Effector memory CD4-positive, alpha-beta T cell (primary cell): ENCODE data around the gene ADAM22.

Experiments
- DNase-seq, 3 donors: peaks; one replicate each; pipeline ENCODE4 v3.0.0-alpha.2; 2020
- H3K27ac ChIP-seq: 2 replicates; pipeline ENCODE4 v1.7.0; 2013; ENCODE audit warnings: mild to moderate bottlenecking, low read length, moderate library complexity; ENCODE audit not compliant: insufficient read depth, poor library complexity, severe bottlenecking
- H3K27me3 ChIP-seq: replicated peaks from 2 replicates; pipeline ENCODE4 v1.7.0; 2013; ENCODE audit warnings: mild to moderate bottlenecking, low read length; ENCODE audit not compliant: insufficient read depth, control insufficient read depth, poor library complexity, severe bottlenecking
- H3K36me3 ChIP-seq: 2 replicates; pipeline ENCODE4 v1.7.0; 2013; ENCODE audit warnings: mild to moderate bottlenecking, low read length, moderate library complexity; ENCODE audit not compliant: control insufficient read depth, insufficient read depth
- H3K4me1 ChIP-seq: 2 replicates; pipeline ENCODE4 v1.7.0; 2013; ENCODE audit warnings: low read length, mild to moderate bottlenecking; ENCODE audit not compliant: control insufficient read depth, insufficient read depth, poor library complexity, severe bottlenecking
- H3K4me3 ChIP-seq: 2 replicates; pipeline ENCODE4 v1.7.0; 2013; ENCODE audit warnings: low read length, low read depth, mild to moderate bottlenecking; ENCODE audit not compliant: insufficient read depth, poor library complexity, severe bottlenecking
- H3K9me3 ChIP-seq: 2 replicates; pipeline ENCODE4 v1.7.0; 2013; ENCODE audit warnings: mild to moderate bottlenecking, low read length, moderate library complexity; ENCODE audit not compliant: control insufficient read depth

Gene ADAM22

GRCh38 chr7:88200789-88201188 lies 266.7 kb downstream of the ADAM22 start:
- Histone ChIP-seq H3K4me1 (no peaks in the 10 kb centered on the region), H3K4me3 (no peak overlapping the region), H3K27ac (no peak overlapping the region), H3K36me3 (peaks cover 15% of the 10 kb centered on the region), H3K9me3 (no peaks in the 10 kb centered on the region), H3K27me3 (no peaks in the 10 kb centered on the region)
- no peak for DNase-seq

GRCh38 chr7:88201305-88201704 lies 267.3 kb downstream of the ADAM22 start:
- no peak overlapping the region for H3K27ac ChIP-seq
- H3K4me1 ChIP-seq: no peaks in the 10 kb centered on the region
- peaks cover 20% of the 10 kb centered on the region for H3K36me3 ChIP-seq
- H3K9me3 ChIP-seq: no peaks in the 10 kb centered on the region
- no peaks in the 10 kb centered on the region for H3K27me3 ChIP-seq
- no peak overlapping the region for H3K4me3 ChIP-seq
- DNase-seq: no peak

- H3K9me3 ChIP-seq: no peaks in the 10 kb centered on the region
- H3K4me3 ChIP-seq: no peak overlapping the region
- H3K4me1 ChIP-seq: no peaks in the 10 kb centered on the region
- H3K27me3 ChIP-seq: no peaks in the 10 kb centered on the region
- peaks cover 27% of the 10 kb centered on the region for H3K36me3 ChIP-seq
- DNase-seq: no peak
- H3K27ac ChIP-seq: no peak overlapping the region
These were observed 268.2 kb downstream of the ADAM22 start for GRCh38 chr7:88202278-88202677.

GRCh38 chr7:88202799-88203198 lies 268.7 kb downstream of the ADAM22 start:
- no peak for DNase-seq
- no peak overlapping the region for H3K27ac ChIP-seq

GRCh38 chr7:88203401-88203800 lies 269.4 kb downstream of the ADAM22 start:
- no peaks in the 10 kb centered on the region for H3K27me3 ChIP-seq
- no peaks in the 10 kb centered on the region for H3K4me1 ChIP-seq
- DNase-seq: no peak
- no peak overlapping the region for H3K4me3 ChIP-seq
- H3K36me3 ChIP-seq: peaks cover 38% of the 10 kb centered on the region
- H3K27ac ChIP-seq: no peak overlapping the region
- H3K9me3 ChIP-seq: no peaks in the 10 kb centered on the region

More at GRCh38 chr7:88202799-88203198, 268.7 kb downstream of the ADAM22 start:
- Histone ChIP-seq H3K36me3 (peaks cover 32% of the 10 kb centered on the region), H3K9me3 (no peaks in the 10 kb centered on the region), H3K27me3 (no peaks in the 10 kb centered on the region), H3K4me1 (no peaks in the 10 kb centered on the region), H3K4me3 (no peak overlapping the region)

GRCh38 chr7:88204525-88205110 lies 270.6 kb downstream of the ADAM22 start:
- Histone ChIP-seq H3K4me3 (no peak overlapping the region), H3K27ac (no peak overlapping the region), H3K4me1 (no peaks in the 10 kb centered on the region), H3K9me3 (no peaks in the 10 kb centered on the region), H3K27me3 (no peaks in the 10 kb centered on the region), H3K36me3 (peaks cover 50% of the 10 kb centered on the region)
- no peak for DNase-seq

GRCh38 chr7:88205179-88205578 lies 271.1 kb downstream of the ADAM22 start:
- Histone ChIP-seq H3K9me3 (no peaks in the 10 kb centered on the region), H3K4me3 (no peak overlapping the region), H3K36me3 (peaks cover 55% of the 10 kb centered on the region), H3K27me3 (no peaks in the 10 kb centered on the region), H3K4me1 (no peaks in the 10 kb centered on the region), H3K27ac (no peak overlapping the region)
- DNase-seq: no peak

- H3K9me3 ChIP-seq: no peaks in the 10 kb centered on the region
- H3K4me1 ChIP-seq: no peaks in the 10 kb centered on the region
- peaks cover 55% of the 10 kb centered on the region for H3K36me3 ChIP-seq
- DNase-seq: no peak
- no peaks in the 10 kb centered on the region for H3K27me3 ChIP-seq
- no peak overlapping the region for H3K4me3 ChIP-seq
- no peak overlapping the region for H3K27ac ChIP-seq
These were observed 272.2 kb downstream of the ADAM22 start for GRCh38 chr7:88206254-88206653.

- no peak for DNase-seq
- Histone ChIP-seq H3K9me3 (no peaks in the 10 kb centered on the region), H3K36me3 (peaks cover 66% of the 10 kb centered on the region), H3K4me3 (no peak overlapping the region), H3K4me1 (no peaks in the 10 kb centered on the region), H3K27ac (no peak overlapping the region), H3K27me3 (no peaks in the 10 kb centered on the region)
These were observed 274.5 kb downstream of the ADAM22 start for GRCh38 chr7:88208521-88208920.

- H3K36me3 ChIP-seq: peaks cover 51% of the 10 kb centered on the region
- H3K4me1 ChIP-seq: peaks cover 5% of the 10 kb centered on the region
- no peak overlapping the region for H3K4me3 ChIP-seq
- no peak overlapping the region for H3K27ac ChIP-seq
- no peak for DNase-seq
- H3K27me3 ChIP-seq: no peaks in the 10 kb centered on the region
- no peaks in the 10 kb centered on the region for H3K9me3 ChIP-seq
These were observed 278.9 kb downstream of the ADAM22 start for GRCh38 chr7:88212918-88213317.
